GM19351 (cell line): ENCODE results near the gene IQCB1.
"Not testable (repeated sequence)": the region's sequence is repeated elsewhere in the genome, so short reads cannot be mapped to it uniquely, and the experiment has no call there.

ENCODE experiments used
- ATAC-seq: cut with Tn5 transposase; IDR thresholded peaks from one replicate; pipeline ENCODE4 v1.9.1; 2021; ENCODE audit warnings: mild to moderate bottlenecking, moderate library complexity; ENCODE audit not compliant: unreplicated experiment

Gene IQCB1

GRCh38 chr3:121749276-121750086 lies 85.4 kb downstream of the IQCB1 start, which contains the start of gene GOLGB1:
GOLGB1 (minus strand) TSS chr3:121749741; CDS start chr3:121730971, 18,770 bp downstream.
- peak; percentile 96 for ATAC-seq

DNA sequence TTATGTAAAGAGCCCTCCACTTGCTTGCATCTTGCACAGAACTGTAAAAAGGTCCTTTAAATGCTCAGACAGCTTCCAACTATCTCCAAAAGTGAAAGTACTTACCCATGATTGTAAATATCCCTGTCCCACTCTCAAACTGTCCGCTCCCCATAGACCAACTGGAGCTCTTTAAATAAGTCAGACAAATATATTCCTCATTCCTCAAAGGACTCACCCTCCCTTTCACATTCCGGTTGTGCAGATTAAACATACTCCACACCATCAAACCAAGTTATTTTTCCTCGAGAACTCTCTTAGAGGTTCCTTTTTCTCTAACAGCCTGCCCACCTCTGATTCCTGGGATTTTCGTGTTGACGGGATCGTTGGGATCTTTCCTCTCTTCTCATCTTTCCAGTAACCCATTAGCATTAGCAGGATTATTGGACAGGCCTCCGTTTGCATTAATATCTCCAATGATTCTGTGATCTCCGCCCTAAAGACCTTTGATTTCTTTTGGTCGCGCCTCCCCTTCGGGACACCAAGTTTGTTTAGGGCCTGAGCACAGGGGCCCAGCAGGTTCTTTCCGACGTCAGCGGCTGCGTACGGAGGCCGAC lies 86.1 kb downstream of the IQCB1 start:
- peak; percentile 26 for ATAC-seq

DNA sequence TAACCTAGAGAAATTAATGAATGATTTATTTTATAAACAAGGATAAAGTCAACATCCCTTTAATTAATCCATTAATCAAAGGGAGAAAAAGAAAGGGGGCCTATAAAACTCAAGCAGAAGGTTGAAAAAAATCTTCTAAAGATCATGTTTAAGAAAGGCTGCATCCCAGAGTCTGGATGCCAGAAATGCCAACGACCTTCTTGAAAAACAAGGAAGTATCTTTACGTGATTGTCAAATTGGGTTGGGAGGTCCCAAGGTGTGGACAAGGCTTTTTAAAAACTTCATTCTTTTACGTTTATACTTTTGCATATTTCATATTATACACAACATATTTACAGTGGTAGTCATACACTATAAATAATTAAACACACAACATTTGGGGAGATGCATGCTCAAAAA lies 86.9 kb downstream of the IQCB1 start:
- ATAC-seq: no peak

DNA sequence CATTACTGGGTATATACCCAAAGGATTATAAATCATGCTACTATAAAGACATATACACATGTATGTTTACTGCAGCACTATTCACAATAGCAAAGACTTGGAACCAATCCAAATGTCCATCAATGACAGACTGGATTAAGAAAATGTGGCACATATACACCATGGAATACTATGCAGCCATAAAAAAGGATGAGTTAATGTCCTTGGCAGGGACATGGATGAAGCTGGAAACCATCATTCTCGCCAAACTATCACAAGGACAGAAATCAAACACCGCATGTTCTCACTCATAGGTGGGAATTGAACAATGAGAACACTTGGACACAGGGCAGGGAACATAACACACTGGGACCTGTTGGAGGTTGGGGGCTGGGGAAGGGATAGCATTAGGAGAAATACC lies 91.8 kb downstream of the IQCB1 start:
- not testable (repeated sequence) for ATAC-seq

DNA sequence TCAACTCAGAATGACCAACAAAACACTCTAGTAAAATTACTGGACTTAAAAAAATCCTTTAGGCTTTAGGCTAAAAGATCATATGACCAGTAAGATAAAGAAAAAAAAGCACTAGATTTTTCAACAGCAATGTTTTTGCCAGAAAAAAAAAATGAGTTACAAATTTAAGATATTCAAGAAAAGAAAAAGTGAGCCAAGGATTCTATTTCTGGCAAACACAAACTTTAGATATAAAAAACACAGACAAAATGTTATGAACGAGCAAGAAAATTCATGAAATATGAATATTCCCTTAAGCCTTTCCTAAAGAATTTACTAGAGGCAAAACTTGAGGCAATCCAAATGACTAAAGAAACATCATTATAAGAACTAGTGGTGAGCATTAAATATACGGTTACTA lies 94.0 kb downstream of the IQCB1 start:
- ATAC-seq: no peak

GRCh38 chr3:121739902-121740301 lies 95.0 kb downstream of the IQCB1 start:
- no peak for ATAC-seq

DNA sequence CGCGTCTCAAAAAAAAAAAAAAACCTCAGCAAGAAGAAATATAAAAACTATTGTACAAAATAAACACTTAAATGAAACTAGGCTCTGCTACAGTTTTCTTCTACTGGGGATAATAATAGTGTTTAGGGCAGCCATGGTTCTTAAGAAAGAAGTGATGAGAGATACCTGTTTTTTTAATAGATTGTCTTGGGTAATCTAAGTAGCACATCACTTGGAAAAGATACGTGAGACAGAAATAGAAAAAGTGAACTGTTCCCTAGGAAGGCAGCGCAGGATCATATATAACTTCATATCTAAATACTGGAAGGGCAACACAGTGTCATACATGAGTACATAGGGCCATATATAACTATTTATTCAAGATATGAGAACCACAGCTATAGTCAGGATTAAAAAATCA lies 97.2 kb downstream of the IQCB1 start:
- ATAC-seq: no peak

- ATAC-seq: no peak
Observed at GRCh38 chr3:121736112-121736511, 98.7 kb downstream of the IQCB1 start.

GRCh38 chr3:121735047-121735696 lies 99.7 kb downstream of the IQCB1 start:
- peak; percentile 96 for ATAC-seq

GRCh38 chr3:121730940-121731687 lies 103.7 kb downstream of the IQCB1 start:
- no peak for ATAC-seq

DNA sequence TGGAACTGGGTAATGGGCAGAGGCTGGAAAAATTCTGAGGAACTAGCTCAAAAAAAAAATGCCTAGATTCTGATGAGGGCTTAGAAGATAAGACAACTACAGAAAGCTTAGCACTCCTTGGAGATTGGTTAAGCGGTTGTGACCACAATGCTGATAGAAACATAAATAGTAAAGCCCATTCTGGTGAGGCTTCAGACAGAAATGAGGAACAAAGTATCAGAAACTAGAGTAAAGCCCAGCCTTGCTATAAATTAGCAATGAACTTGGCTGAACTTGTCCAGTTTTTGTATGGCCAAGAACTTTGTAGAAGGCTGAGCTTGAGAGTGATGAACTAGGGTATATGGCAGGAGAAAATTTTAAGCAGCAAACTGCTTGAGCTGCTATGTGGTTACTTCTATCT lies 110.7 kb downstream of the IQCB1 start:
- ATAC-seq: peak; percentile 99

GRCh38 chr3:121723485-121723884 lies 111.4 kb downstream of the IQCB1 start:
- ATAC-seq: no peak

- ATAC-seq: no peak
Observed at GRCh38 chr3:121722411-121722810, 112.4 kb downstream of the IQCB1 start.

DNA sequence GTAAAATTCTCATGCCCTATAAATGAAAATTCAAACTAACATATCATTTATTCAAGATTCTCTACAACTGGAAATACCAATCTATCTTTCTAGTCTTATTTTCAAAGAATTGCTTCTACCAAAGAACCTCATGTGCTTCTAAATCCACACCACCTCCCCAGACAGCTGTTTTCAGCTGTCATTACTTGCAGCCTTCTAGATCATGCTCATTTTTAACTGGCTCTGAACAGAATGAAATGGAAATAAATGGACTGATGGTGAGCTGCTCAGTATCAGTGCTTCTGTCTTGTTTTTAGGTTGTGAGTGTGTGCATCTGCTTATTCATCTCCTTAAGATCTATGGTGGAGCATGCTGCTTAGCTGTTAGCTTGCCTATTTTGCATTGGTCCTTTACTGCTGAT lies 114.7 kb downstream of the IQCB1 start:
- no peak for ATAC-seq
